IPS-NIHi7 (cell line): ENCODE measurements around the gene CELSR2.

Source experiments
- DNase-seq: peaks from one replicate; pipeline ENCODE4 v3.0.0; 2012; ENCODE audit warnings: mixed read lengths; ENCODE audit errors: extremely low spot score

Gene CELSR2

DNA sequence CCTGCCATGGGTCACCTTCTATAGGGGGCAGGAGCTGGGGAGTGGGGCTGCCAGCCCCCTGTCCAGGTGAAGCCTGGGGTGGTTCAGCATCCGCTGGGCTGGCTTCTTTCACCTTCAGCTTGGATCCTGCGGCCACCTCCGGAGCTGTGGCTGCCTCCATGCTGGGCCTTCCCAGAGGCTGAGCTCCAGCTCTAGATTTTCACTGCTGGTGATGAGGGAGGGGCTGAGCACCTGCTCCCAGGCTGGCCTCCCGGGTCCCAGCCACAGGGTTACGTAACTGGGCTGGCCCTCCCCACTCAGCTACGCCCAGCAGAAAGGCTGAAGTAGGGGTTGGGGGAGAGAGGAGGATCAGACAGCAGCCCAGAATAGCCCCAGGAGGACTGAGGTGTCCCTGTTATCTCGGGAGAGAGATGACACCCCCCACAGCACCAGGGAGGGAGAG lies 57.5 kb downstream of the CELSR2 start, which contains the start of gene MYBPHL:
Gene MYBPHL, minus strand, starts transcription at position 180 of the 442 bp plus-strand sequence. Its CDS starts 20 bp downstream, at position 160.
- DNase-seq, result no peak

DNA sequence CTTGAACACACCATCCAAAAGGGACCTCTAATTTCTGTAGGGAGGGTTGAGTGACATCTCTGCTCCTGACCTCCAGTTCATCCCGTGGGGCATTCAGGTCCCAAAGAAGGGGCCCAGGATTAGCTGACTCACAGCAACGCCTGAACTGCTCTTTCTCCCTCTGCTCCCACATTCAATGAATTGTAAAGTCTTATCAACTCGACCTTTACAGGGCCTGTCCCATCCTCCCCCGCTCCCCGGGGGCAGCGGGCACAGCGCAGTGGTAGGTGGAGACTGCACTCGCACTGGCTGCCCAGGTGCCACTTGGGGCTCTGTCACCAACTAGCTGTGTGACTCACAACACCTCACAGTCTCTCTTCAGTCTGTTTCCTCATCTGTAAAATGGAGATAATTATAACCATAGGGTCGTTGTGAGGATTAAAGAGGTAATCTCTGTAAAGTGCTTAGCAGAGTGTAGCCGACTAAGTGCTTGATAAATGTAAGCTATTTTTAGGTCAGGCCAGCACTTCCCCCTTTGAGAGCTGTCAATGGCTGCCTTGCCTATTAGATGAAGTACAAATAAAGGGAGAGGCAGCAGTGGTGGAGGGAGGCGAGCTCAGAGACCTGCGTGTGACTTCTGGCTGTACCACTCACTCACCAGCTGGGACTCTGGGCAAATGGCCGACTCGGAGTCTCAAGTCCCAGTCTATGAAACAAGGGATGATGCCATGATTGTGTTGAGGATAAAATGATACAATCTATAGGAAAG lies 58.1 kb downstream of the CELSR2 start:
- DNase-seq, result no peak

DNA sequence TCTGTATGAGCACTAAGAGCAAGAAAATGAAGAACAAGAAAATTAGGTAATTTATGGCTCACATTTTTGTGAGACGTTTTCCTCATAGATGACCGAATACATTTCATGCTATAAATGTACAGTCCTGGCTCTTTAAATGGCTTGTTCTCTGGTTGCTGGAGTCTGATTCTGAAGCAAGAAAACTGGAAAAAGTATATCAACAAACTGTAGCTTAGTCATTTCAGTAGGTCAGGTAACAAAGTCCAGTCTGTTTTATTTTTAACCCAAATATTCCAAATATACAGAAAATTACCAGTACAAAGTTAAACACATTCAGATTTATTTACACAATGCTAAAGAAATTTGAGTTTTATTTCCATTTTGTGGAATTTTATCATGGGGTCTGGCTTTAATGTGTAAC lies 60.0 kb downstream of the CELSR2 start:
- no peak for DNase-seq

DNA sequence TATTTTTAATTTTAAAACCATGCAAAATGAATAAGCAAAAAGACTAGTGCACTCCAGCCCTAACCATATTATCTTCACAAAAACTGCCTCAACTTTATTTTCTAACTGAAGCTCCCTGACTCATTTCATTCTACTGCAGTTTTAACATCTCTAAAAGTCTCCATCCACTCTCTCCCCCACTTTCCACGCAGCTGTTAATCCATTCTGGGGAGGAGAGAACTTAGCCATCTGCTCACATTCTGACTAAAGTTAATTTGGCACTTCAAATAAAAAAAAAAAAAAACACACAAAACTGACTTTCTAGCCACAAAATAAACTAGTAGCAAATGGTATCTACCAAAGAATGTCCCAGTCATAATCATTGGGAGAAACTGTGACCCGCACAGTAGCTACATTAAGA lies 62.9 kb downstream of the CELSR2 start:
- DNase-seq, result no peak

DNA sequence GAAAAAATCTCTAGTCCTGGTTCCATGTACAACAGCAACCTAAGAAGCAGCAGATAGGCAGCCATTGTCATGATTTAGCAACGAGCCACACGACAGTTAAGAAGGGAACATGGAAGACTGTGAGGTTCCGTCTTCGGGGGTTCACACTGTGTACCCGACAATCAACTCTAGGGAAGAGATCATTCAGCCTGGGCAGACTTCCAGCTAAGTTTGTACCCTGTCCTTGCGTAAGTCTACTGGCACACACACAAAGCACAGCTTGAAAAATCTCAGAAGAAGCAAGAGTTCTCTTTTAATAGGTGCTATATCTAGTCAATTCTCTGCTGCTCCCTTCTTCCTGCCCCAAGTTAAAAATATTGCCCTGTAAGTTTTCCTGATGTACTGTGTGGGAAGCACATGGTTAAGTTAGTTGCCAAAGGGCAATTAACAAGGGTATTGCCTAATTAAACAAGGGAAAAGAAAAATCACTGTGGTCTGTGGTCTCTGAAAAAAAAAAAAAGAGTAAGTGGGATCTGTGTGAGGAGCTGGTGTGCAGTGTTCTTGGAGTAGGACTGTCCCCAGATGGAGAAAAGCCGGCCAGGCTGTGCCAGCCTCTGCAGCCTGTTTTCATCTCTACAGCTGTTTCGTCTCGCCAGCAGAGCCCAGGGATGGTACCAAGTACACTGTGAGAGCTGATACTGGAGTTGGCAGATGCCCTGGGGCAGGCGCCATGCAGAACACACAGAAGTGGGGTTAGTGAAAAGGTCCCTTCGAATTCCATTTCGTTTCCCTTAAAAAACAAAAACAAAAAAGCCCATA lies 63.8 kb downstream of the CELSR2 start:
- DNase-seq, result no peak

DNA sequence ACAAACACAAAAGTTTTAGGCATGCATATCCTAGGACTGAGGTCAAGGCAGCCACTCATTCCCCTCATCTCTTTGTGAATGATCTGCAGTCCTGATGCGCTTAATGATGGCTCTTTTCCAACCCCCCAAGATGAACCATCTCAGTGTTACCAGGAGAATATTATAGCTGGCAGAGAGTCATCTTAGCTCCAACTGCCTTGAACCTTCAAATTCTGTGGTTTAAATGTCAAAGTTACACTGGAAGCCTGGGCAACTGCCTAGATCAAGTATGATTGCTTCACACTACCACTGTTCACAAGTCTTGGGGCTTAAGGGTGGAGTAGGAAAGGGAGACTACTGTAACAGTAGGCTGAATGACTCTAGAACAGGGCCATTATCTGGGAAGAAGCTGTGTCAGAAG lies 65.5 kb downstream of the CELSR2 start:
- no peak for DNase-seq

DNA sequence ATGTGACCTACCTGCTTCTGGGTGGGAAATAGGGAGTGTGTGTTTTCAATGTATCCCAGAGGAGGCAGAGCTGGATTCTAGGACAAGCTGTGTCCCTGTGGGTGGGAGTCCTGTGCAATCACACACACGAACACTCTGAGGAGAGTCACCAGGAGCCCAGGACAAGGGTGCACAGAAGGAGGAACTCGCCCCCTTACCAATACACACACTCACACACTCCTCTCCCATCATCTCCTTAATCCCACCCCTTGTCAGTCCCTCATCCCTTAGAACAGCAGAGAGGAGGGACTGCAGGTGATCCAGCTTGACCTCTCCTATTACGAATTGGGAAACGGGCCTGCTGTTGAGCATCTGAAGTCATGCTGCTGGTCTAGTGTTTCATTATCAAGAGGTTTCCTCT lies 65.9 kb downstream of the CELSR2 start:
- DNase-seq, result no peak

DNA sequence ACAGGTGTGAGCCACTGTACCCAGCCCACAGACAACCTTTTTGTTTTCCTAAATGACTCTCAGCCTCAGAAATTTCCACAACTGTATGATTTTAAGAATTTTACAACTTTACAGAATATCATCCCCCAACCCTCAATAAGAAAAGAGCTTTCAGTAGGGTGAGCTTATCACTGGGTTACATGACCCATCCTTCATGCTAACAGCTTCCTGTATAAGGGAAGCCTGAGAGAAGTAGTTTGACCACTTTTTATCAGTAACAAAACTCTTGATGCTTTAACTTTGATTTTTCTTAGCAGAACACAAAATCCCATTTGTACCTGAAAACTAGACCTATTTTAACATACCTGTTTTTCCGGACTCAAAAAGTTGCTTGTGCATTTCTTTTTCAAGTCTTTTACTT lies 67.2 kb downstream of the CELSR2 start:
- DNase-seq, result no peak

DNA sequence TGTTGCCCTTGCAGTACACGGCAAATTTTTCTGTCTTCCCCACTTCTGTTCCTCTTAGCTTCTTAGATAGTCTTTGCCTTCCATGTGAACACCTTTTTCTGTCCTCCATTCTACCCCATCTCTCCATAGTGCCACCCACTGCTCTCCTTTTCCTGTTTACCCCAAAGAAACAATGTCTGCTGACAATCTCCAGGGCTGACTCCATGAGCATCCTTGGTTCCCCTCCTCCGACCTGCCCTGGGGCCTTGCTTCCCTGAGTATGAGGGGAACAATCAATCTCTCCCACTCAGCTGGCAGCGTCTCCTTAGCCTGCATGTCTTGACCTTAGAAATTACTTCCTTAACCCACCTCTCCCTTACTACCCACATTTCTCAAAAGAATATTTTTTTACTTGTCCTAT lies 69.8 kb downstream of the CELSR2 start:
- DNase-seq, result no peak

DNA sequence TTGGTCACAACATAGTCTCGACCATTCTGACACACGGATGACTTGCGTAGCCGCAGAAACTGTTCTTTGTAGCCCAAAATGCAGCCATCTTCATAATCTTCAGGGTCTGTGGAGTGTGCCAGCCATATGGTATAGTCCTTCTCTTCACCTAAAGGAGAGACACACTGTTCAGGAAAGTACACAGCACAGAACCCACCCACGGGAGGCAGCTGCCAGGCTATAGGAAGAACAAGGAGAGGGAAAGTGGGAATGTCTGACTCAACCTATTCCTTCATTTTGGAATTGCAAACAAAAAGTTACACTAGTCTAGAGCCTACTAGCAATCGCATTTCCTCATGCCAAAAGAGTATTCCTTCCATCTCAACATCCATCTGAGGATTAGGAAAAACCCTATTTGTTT lies 73.6 kb downstream of the CELSR2 start:
- no peak for DNase-seq
